CD4-positive, alpha-beta T cell treated with Interferon gamma for 1 hour (primary cell): ENCODE measurements around the gene MAMLD1.

Source experiments
- DNase-seq: peaks from one replicate; pipeline ENCODE4 v3.0.0-alpha.2; 2020

MAMLD1 gene

GRCh38 chrX:150504397-150505182 is 141.5 kb downstream of the MAMLD1 start:
- no peak for DNase-seq

GRCh38 chrX:150506020-150506419 is 142.9 kb downstream of the MAMLD1 start:
- no peak for DNase-seq

GRCh38 chrX:150506486-150506885 is 143.4 kb downstream of the MAMLD1 start:
- DNase-seq = no peak

- no peak for DNase-seq
These were observed 144.2 kb downstream of the MAMLD1 start for GRCh38 chrX:150507251-150507856.

- no peak for DNase-seq
These were observed 144.9 kb downstream of the MAMLD1 start for GRCh38 chrX:150508018-150508417.

GRCh38 chrX:150508451-150509367 is 145.6 kb downstream of the MAMLD1 start:
- DNase-seq = no peak

GRCh38 chrX:150509703-150510102 is 146.6 kb downstream of the MAMLD1 start:
- no peak for DNase-seq

GRCh38 chrX:150512461-150512901 is 149.4 kb downstream of the MAMLD1 start:
- no peak for DNase-seq

- no peak for DNase-seq
These were observed 150.4 kb downstream of the MAMLD1 start for GRCh38 chrX:150513544-150513943.

GRCh38 chrX:150514462-150514861 is 151.3 kb downstream of the MAMLD1 start:
- DNase-seq = no peak

- DNase-seq = no peak
These were observed 152.7 kb downstream of the MAMLD1 start for GRCh38 chrX:150515801-150516200.

- DNase-seq = no peak
These were observed 154.3 kb downstream of the MAMLD1 start for GRCh38 chrX:150517303-150517910.

GRCh38 chrX:150522494-150522893 is 159.4 kb downstream of the MAMLD1 start:
- no peak for DNase-seq

- no peak for DNase-seq
These were observed 162.2 kb downstream of the MAMLD1 start for GRCh38 chrX:150525061-150525919.

- no peak for DNase-seq
These were observed 163.6 kb downstream of the MAMLD1 start for GRCh38 chrX:150526692-150527091.

- no peak for DNase-seq
These were observed 164.0 kb downstream of the MAMLD1 start for GRCh38 chrX:150527108-150527507.

GRCh38 chrX:150529587-150529986 is 166.5 kb downstream of the MAMLD1 start:
- no peak for DNase-seq

GRCh38 chrX:150530821-150531220 is 167.7 kb downstream of the MAMLD1 start:
- no peak for DNase-seq

GRCh38 chrX:150531467-150531866 is 168.3 kb downstream of the MAMLD1 start:
- no peak for DNase-seq

GRCh38 chrX:150533863-150534262 is 170.7 kb downstream of the MAMLD1 start:
- no peak for DNase-seq

- DNase-seq = no peak
These were observed 173.5 kb downstream of the MAMLD1 start for GRCh38 chrX:150536455-150537116.
